H1 (cell line): ENCODE measurements around the gene MAST1. TPM values are rescaled to one million over a fixed set of nuclear protein-coding genes. Genes with fewer than 3 reads are reported as not detected.

Experiments used
- BACH1 ChIP-seq: IDR thresholded peaks from 2 replicates; pipeline ENCODE4 v1.6.1; 2012; ENCODE audit warnings: low read length, improper control_type of control experiment
- CTBP2 ChIP-seq: IDR thresholded peaks from 2 replicates; pipeline ENCODE4 v1.7.0; 2011; ENCODE audit warnings: borderline replicate concordance, mild to moderate bottlenecking, moderate library complexity, mixed read lengths, low read length; ENCODE audit not compliant: insufficient read depth, insufficient read length
- FOSL1 ChIP-seq: IDR thresholded peaks from 2 replicates; pipeline ENCODE4 v1.6.1; 2011; ENCODE audit warnings: mild to moderate bottlenecking, low read depth, low read length, moderate library complexity; ENCODE audit not compliant: insufficient read depth
- GABPA ChIP-seq: IDR thresholded peaks from 2 replicates; pipeline ENCODE4 v1.6.1; 2011; ENCODE audit warnings: mild to moderate bottlenecking, low read length, moderate library complexity, borderline replicate concordance; ENCODE audit not compliant: insufficient read depth
- KDM1A ChIP-seq: fragments of 200-600, 300-600 bp; sonication (generic); IDR thresholded peaks from 2 replicates; pipeline ENCODE4 v1.7.1; 2016; ENCODE audit warnings: mild to moderate bottlenecking, low read length, borderline replicate concordance
- NANOG ChIP-seq: IDR thresholded peaks from 2 replicates; pipeline ENCODE4 v1.6.1; 2011; ENCODE audit warnings: low read length, low read depth, mild to moderate bottlenecking, inconsistent platforms; ENCODE audit not compliant: insufficient read depth, poor library complexity, severe bottlenecking
- POLR2A ChIP-seq, 2 experiments: IDR thresholded peaks; 1 replicate in 1 of 2; 2 replicates in 1 of 2; pipeline ENCODE4 v1.6.1; 2011; ENCODE audit warnings: low read depth in 2 of 2, low read length in 2 of 2, mild to moderate bottlenecking in 2 of 2; ENCODE audit errors: control extremely low read depth in 1 of 2
- RBBP5 ChIP-seq: IDR thresholded peaks from 2 replicates; pipeline ENCODE4 v1.7.1; 2012; ENCODE audit warnings: low read depth, mild to moderate bottlenecking, inconsistent platforms, low read length, moderate library complexity, borderline replicate concordance
- TBP ChIP-seq: IDR thresholded peaks from 2 replicates; pipeline ENCODE4 v1.6.1; 2011; ENCODE audit warnings: low read depth, low read length, improper control_type of control experiment
- polyA plus RNA-seq, 7 experiments: library from polyadenylated mRNA; depleted of rRNA in 3 of 7; stranded (reverse) in 5 of 7; unstranded in 2 of 7; fragments of >200 nt in 5 of 7; fragments of 200-250 nt in 2 of 7; gene quantifications; 1 replicate in 5 of 7; 2 replicates in 1 of 7; 4 replicates in 1 of 7; pipeline versions ENCODE4 v1.2.1 to v1.2.3, GENCODE V29; 2011 to 2013; ENCODE audit warnings: missing spikeins in 2 of 7, mixed read lengths in 2 of 7
- total RNA-seq: library from RNA; stranded (reverse); fragmentation: NEBNext Ultra II Directional; extraction: Animal tissue kit (Norgen Biotek cat#: 25700); gene quantifications from 2 replicates; pipeline ENCODE4 v1.2.1, GENCODE V29; 2021
- TF ChIP-seq, protein P1 (sequence below): fragments of 300-600 bp; sonication (generic); IDR thresholded peaks from 2 replicates; pipeline ENCODE4 v1.7.1; 2012; ENCODE audit warnings: low read length, moderate library complexity, mild to moderate bottlenecking, inconsistent platforms; ENCODE audit not compliant: insufficient replicate concordance

Gene MAST1
- total and polyA plus RNA-seq, 2 of the 8 experiments (the other 6 are each of a cell fraction or from before 2014, with no cell fraction given): 15.6 to 28.3 TPM

DNA sequence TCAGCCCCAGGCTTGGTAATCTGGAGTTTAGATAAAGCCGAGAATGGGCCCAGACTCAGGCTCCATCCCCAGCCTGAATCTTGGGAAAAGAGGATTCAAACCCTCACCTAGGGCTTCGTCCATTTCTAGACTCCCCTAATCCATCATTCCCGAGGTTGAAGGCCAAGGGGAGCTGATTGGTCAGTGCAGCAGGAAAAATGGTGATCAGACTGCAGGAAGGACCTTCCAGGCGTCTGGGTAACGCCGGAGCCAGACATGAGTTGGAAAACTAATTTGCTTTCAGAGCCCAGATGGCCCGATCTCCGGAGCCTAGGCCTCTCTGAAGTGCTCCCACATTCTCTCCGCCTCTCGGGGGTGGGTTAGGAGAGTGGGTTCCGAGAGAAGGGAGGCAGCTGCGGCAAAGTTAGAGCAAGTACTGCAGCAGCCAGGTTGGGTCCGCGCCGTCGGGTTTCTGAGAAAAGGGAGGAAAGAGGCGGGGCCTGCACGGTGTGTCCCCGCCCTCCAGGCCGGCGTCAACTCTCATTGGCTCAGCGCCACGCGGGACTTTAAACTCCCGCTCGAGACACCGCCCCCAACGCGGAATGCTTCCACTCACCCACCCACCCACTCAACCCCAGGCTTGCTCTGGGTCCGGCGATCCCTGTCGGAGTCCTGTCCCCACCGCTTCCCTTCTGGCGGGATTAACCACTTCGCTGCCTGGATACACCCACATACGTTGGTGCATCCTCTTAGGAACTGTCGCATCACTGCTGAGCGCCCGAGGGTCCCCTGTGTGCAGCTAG is 3.1 kb upstream of the MAST1 start (continued):
- TF ChIP-seq, protein P1, sequence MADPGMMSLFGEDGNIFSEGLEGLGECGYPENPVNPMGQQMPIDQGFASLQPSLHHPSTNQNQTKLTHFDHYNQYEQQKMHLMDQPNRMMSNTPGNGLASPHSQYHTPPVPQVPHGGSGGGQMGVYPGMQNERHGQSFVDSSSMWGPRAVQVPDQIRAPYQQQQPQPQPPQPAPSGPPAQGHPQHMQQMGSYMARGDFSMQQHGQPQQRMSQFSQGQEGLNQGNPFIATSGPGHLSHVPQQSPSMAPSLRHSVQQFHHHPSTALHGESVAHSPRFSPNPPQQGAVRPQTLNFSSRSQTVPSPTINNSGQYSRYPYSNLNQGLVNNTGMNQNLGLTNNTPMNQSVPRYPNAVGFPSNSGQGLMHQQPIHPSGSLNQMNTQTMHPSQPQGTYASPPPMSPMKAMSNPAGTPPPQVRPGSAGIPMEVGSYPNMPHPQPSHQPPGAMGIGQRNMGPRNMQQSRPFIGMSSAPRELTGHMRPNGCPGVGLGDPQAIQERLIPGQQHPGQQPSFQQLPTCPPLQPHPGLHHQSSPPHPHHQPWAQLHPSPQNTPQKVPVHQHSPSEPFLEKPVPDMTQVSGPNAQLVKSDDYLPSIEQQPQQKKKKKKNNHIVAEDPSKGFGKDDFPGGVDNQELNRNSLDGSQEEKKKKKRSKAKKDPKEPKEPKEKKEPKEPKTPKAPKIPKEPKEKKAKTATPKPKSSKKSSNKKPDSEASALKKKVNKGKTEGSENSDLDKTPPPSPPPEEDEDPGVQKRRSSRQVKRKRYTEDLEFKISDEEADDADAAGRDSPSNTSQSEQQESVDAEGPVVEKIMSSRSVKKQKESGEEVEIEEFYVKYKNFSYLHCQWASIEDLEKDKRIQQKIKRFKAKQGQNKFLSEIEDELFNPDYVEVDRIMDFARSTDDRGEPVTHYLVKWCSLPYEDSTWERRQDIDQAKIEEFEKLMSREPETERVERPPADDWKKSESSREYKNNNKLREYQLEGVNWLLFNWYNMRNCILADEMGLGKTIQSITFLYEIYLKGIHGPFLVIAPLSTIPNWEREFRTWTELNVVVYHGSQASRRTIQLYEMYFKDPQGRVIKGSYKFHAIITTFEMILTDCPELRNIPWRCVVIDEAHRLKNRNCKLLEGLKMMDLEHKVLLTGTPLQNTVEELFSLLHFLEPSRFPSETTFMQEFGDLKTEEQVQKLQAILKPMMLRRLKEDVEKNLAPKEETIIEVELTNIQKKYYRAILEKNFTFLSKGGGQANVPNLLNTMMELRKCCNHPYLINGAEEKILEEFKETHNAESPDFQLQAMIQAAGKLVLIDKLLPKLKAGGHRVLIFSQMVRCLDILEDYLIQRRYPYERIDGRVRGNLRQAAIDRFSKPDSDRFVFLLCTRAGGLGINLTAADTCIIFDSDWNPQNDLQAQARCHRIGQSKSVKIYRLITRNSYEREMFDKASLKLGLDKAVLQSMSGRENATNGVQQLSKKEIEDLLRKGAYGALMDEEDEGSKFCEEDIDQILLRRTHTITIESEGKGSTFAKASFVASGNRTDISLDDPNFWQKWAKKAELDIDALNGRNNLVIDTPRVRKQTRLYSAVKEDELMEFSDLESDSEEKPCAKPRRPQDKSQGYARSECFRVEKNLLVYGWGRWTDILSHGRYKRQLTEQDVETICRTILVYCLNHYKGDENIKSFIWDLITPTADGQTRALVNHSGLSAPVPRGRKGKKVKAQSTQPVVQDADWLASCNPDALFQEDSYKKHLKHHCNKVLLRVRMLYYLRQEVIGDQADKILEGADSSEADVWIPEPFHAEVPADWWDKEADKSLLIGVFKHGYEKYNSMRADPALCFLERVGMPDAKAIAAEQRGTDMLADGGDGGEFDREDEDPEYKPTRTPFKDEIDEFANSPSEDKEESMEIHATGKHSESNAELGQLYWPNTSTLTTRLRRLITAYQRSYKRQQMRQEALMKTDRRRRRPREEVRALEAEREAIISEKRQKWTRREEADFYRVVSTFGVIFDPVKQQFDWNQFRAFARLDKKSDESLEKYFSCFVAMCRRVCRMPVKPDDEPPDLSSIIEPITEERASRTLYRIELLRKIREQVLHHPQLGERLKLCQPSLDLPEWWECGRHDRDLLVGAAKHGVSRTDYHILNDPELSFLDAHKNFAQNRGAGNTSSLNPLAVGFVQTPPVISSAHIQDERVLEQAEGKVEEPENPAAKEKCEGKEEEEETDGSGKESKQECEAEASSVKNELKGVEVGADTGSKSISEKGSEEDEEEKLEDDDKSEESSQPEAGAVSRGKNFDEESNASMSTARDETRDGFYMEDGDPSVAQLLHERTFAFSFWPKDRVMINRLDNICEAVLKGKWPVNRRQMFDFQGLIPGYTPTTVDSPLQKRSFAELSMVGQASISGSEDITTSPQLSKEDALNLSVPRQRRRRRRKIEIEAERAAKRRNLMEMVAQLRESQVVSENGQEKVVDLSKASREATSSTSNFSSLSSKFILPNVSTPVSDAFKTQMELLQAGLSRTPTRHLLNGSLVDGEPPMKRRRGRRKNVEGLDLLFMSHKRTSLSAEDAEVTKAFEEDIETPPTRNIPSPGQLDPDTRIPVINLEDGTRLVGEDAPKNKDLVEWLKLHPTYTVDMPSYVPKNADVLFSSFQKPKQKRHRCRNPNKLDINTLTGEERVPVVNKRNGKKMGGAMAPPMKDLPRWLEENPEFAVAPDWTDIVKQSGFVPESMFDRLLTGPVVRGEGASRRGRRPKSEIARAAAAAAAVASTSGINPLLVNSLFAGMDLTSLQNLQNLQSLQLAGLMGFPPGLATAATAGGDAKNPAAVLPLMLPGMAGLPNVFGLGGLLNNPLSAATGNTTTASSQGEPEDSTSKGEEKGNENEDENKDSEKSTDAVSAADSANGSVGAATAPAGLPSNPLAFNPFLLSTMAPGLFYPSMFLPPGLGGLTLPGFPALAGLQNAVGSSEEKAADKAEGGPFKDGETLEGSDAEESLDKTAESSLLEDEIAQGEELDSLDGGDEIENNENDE: no peak
- TF ChIP-seq FOSL1: no peak
- TF ChIP-seq NANOG: no peak
- TF ChIP-seq BACH1: 0 out of 2 replicates have a peak, but pooled peaks have one; percentile 19
- TF ChIP-seq KDM1A: no peak
- TF ChIP-seq TBP: no peak
- TF ChIP-seq CTBP2: no peak
- TF ChIP-seq RBBP5: no peak
- peak in 1 of 2 experiments; percentile 50; a peak in 1 of 3 replicates for TF ChIP-seq POLR2A (IDR thresholded peaks at IDR 0.05; ENCODE audit: control extremely low read depth in 1 of 2, low read depth in 2 of 2, low read length in 2 of 2)
- TF ChIP-seq GABPA: no peak
